IPS DF 4.7 (cell line): ENCODE measurements around the gene RALGPS1.

Experiments
- DNase-seq: peaks from one replicate; pipeline ENCODE4 v3.0.0-alpha.2; 2013; ENCODE audit warnings: low spot score; ENCODE audit errors: extremely low read depth

The RALGPS1 gene

GRCh38 chr9:126953041-126953809 is 38.6 kb downstream of the RALGPS1 start:
- DNase-seq: no peak

GRCh38 chr9:126955811-126956210 is 41.2 kb downstream of the RALGPS1 start:
- no peak for DNase-seq

- no peak for DNase-seq
Measured at GRCh38 chr9:126956917-126957686, 42.5 kb downstream of the RALGPS1 start.

- no peak for DNase-seq
Measured at GRCh38 chr9:126957687-126958053, 43.1 kb downstream of the RALGPS1 start.

- no peak for DNase-seq
Measured at GRCh38 chr9:126959336-126959735, 44.8 kb downstream of the RALGPS1 start.

- DNase-seq: no peak
Measured at GRCh38 chr9:126959917-126960316, 45.3 kb downstream of the RALGPS1 start.

- DNase-seq: no peak
Measured at GRCh38 chr9:126962336-126962735, 47.8 kb downstream of the RALGPS1 start.

- no peak for DNase-seq
Measured at GRCh38 chr9:126965077-126965476, 50.5 kb downstream of the RALGPS1 start.

GRCh38 chr9:126965541-126966428 is 51.2 kb downstream of the RALGPS1 start:
- DNase-seq: no peak

GRCh38 chr9:126971261-126971660 is 56.7 kb downstream of the RALGPS1 start:
- no peak for DNase-seq

GRCh38 chr9:126973651-126974529 is 59.3 kb downstream of the RALGPS1 start:
- no peak for DNase-seq

GRCh38 chr9:126974594-126974993 is 60.0 kb downstream of the RALGPS1 start:
- DNase-seq: no peak

GRCh38 chr9:126975327-126976220 is 61.0 kb downstream of the RALGPS1 start:
- DNase-seq: no peak

GRCh38 chr9:126979461-126979860 is 64.9 kb downstream of the RALGPS1 start:
- no peak for DNase-seq

- no peak for DNase-seq
Measured at GRCh38 chr9:126980231-126980630, 65.6 kb downstream of the RALGPS1 start.

GRCh38 chr9:126981218-126981617 is 66.6 kb downstream of the RALGPS1 start:
- no peak for DNase-seq

GRCh38 chr9:126982215-126983002 is 67.8 kb downstream of the RALGPS1 start:
- DNase-seq: no peak

GRCh38 chr9:126983767-126984166 is 69.2 kb downstream of the RALGPS1 start:
- DNase-seq: no peak

GRCh38 chr9:126984969-126985368 is 70.4 kb downstream of the RALGPS1 start:
- DNase-seq: no peak
